ENCODE data around the gene MS4A18.

MS4A18 gene

DNA sequence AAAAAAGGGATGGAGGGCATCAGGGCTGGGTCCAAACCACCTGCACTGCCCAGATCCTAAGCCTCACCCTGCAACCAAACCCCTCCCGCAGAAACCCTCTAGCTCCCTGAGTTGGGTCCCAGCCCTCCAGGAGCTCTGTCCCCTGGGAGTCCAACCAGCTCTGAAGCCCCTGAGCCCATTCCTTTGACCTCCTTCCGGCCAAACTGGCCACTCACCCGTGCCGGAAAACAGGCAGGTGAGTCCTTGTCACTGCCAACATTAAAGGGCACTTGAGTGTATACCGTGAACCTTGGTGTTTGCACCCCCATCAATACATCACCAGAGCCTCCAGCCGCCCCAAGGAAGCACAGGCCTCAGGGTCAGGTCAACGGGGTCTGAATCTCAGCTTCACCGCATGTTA lies 43.7 kb downstream of the MS4A18 start:
- no peak for FAIRE-seq

DNA sequence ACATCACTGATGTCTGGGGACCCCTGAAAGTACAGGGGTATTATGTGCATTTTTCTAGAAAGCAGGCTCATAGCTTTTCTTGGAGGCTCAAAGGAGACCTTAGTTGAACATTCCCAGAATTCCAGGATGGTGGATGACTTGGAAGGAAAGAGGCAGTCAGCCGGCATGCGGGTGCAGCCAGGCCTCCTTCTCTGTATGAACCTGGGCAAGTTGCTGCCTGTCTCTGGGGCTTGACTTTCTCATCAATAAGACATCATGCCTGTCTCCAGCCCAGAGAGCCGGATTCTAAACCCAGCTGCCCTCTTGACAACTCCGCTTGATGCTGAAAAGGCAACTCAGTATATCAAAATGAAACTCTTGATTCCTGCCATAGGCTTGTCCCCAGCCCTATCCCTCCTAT lies 44.8 kb downstream of the MS4A18 start:
- no peak for FAIRE-seq

DNA sequence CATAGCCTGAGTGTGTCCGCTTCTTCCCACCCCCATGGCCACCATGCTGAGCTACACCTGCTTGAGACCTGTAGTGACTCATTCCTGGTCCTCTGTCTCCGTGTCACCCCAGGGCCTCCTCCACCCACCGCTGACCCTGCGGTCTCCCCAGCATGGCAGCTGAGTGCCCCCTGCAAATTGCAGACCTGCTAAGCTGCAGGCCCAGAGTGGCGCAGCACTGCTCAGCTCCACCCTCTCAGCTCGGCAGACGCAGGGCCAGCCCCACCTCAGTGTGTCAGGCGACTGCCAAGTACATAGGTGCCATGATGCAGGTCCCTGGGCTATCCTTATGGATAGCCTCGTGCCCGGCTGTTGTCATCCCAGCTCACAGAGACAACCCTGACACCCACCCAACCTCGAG lies 45.3 kb downstream of the MS4A18 start:
- no peak for FAIRE-seq

DNA sequence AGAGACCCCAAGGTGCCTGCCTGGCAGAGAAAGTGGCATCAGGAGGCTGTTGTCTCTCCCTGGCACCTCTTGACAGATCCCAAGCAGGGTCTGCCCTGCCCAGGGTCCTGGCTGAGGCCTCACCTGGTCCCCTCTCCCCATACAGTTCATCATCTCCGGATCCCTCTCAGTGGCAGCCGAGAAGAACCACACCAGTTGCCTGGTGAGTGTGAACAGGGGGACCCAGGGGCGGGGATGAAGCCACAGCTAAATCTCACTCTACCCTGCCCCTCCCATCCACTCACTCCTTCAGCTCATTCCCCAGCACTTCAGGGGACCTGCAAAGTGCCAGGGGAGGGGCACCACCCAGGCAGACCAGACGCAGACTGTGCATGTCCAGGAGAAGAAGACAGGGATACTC lies 46.6 kb downstream of the MS4A18 start:
- FAIRE-seq: no peak

DNA sequence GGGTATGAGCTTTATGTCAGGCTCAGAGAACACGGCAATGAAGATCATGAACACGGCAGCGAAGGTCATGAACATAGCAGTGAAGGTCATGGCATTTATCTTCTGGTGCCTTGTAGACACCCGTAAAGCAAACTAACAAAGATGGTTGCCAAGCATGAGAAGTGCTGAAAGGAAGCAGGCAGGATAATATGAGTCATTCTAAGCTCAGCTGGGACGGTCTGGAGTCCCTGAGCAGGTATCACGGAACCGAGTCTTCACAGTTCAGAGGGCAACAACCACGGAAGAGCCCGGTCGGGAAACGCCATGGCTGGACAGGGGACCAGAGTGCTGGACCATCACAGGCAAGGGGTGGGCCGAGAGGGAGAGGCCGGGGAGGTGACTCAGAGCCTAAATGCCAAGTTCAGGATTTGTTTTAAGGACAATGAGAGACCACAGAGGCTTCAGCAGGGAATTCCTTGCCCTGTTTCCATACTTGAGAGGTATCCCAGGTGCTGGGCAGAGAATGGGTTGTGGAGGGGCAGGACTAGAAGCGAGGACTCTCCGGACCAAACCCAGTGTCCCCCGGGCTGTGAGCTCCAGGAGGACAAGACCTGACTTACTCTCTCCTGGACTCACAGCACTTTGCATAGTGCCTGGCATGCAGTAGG lies 47.5 kb downstream of the MS4A18 start:
- no peak for FAIRE-seq

DNA sequence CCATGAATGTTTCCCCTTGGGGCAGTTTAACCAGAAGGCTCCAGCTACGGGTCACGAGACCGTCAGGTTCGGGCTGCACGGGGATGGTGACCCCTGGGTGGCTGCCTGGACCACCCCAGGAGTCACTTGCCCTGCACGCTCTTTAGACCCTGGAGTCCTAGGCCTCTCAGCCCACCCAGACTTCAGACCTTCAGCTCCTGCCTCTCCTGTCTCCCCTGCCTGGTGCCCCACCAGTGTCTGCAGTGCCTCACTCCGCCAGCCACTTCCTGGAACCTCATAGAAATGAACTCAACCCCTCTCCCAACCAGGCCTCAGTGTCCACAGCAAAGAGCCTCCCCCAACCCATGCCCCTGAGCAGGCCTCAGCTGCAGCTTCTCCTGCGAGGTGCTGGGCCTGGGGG lies 48.1 kb downstream of the MS4A18 start:
- no peak for FAIRE-seq

DNA sequence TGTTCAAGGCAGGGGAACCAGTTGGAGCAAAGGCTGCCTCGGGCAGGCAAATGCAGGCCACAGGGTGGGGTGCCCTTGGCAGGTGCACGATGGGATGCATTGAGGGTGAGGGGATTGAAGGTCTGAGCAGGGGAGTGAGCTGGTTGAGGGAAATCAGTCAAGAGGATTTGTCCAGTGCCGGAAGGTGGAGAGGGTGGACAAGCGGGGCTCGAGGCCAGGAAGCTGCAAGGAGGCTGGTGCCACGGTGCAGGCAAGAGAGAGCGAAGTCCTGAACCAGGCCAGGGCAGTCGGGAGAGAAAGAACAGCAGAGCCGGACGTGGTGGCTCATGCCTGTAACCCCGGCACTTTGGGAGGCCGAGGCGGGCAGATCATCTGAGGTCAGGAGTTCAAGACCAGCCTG lies 50.2 kb downstream of the MS4A18 start:
- FAIRE-seq: no peak

DNA sequence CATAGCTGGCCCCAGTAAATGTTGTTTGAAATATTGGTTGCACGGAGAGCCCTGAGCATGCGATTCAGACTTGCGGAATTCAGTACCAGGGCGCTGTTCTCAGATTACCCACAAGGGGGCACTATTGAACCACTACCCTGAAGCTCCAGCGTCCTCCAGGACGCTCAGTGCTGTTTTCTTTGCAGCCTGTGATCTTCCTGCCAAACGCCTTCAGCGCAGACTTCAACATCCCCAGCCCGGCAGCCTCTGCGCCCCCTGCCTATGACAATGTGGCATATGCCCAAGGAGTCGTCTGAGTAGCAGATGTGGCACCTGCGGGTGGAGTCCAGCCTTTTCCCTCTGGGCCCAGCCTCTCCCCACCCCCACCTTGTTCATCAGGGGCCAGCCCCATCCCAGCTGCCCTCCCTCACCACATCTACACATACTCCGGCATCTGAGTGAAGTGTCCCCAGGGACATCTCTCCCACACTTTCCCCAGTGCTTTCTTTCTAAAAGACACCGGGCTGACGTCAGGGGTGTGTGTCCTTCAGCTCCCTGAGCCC lies 51.0 kb downstream of the MS4A18 start:
- FAIRE-seq: no peak

DNA sequence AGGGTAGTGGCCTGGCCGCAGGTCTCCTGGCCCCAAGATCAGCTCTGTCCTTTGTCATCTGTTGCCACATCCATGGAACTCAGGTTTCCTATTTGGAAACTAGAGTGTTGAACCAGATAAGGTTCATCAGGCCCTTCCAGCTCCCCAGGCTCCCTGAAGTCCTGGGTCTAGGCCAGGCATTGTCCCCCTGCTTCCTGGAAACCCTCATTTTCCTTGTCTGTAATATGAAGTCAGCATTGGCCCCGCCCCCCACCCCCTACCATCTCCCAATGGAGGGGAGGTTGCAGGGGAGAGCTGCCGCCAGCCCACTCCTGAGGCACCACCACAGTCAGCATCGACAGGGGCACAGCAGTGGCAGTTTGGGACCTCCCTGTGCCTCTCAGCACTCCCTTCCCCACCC lies 51.6 kb downstream of the MS4A18 start:
- no peak for FAIRE-seq

DNA sequence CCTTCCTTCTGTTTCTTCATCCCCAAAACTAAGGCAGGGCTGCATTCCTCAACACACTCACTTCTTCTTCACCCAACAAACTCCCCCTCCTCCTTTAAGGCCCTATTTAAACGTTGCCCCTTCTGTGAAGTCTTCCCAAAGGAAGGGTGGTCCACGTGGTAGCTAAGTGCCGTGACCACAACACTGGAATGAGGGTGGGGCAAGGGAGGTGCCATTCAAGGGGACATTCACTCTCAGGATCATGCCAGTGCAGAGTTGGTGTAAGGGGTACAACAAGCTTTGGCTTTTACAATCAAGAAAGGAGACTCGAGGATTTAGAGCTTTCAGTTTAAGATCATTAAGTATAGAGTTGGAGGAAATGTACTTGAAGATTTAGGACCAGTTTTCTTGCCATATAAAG lies 52.6 kb downstream of the MS4A18 start:
- FAIRE-seq: no peak

DNA sequence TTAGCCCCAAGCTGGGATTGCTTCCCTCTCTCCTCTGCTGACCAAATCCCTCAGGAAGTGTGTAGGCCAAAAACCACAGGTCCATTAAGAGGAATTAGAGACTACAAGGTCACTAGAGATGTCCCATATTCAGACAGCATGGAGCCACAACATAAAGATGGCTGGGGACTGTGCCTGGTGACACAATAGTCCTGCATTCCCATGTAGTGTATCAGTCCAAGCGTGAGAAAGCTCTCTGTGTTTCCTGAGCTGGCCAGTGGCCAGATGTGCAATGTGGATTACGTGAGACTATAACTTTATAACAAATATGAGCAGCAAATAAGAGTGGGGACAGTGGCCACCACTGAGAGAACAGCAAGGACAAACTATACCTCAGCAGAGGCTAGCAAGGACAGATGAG lies 53.1 kb downstream of the MS4A18 start:
- FAIRE-seq: no peak

DNA sequence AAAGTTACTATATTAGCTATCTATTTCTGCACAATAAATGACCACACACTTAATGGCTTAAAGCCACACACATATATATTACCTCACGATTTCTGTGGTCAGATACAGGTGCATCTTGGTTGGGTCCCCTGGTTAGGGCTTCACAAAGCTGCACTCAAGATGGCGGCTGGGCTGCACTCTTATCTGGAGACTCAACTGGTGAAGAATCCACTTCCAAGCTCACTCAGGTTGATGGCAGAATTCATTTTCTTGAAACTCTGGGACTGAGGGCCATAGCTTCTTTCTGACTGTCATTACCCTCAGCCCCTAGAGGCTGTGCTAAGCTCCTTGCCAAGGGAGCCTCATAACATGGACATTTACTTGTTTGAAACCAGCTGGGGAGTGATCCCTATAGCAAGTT lies 55.5 kb downstream of the MS4A18 start:
- no peak for FAIRE-seq

DNA sequence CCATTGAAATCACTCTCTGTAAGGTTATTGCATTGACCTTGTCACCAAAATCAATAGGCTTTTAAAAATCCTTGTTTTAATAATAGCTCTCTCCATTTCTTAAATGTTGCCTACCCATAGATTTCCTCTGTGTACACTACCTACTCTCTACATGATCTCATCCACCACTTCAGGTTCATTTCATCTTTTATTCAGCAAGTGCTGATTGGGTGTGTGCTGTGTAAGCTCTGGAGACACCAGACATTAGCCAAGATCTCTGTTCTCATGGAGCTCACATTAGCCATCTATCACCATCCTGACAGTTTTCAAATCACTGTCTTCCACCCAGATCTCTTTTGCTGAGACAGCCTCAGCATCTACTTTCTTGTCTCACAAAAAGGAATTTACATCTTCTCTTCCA lies 56.3 kb downstream of the MS4A18 start:
- no peak for FAIRE-seq

DNA sequence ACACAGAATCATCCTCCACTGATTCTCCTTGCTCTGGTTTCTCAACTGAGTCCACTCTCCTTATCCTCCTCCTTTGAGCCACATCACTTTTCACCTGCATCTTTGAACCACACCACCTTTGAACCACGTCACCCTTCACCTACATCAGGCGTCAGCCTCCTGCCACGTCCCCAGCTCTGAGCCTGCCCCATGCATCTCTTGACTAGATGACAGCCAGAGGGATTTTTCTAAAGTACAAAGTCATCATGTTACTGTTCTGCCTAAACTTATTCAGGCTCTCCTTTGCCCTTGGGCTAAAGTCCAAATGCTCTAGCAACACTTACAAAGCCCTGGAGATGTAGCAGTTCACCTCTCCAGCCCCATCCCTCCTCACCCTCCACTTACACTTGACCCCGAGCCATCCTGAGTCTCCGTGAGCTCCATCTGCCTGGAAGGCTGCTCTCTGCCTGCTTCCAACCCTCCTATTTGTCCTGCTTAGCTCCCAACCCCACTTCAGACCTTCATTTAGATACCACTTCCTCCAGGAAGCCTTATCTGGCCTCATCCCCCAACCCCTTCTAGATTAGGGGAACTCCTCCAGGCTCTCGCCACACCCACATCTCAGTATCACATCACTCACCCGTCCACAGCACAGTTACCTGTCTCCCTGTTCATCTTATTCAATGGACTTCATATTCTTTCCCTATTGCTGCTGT lies 56.9 kb downstream of the MS4A18 start:
- FAIRE-seq: no peak

DNA sequence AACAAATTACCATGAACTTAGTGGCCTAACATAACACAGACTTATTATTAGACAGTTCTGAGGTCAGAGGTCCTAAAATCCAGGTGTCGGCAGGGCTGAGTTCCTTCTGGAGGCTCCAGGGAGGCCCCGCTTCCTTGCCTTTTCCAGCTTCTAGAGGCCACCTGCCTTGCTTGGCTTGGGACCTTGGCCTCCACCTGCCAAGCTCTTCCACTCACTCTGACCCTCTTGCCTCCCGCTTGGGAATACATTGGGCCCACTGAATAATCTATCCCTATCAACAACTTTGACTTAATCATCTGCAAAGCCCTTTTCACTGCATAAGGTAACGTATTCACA lies 57.4 kb downstream of the MS4A18 start:
- no peak for FAIRE-seq

DNA sequence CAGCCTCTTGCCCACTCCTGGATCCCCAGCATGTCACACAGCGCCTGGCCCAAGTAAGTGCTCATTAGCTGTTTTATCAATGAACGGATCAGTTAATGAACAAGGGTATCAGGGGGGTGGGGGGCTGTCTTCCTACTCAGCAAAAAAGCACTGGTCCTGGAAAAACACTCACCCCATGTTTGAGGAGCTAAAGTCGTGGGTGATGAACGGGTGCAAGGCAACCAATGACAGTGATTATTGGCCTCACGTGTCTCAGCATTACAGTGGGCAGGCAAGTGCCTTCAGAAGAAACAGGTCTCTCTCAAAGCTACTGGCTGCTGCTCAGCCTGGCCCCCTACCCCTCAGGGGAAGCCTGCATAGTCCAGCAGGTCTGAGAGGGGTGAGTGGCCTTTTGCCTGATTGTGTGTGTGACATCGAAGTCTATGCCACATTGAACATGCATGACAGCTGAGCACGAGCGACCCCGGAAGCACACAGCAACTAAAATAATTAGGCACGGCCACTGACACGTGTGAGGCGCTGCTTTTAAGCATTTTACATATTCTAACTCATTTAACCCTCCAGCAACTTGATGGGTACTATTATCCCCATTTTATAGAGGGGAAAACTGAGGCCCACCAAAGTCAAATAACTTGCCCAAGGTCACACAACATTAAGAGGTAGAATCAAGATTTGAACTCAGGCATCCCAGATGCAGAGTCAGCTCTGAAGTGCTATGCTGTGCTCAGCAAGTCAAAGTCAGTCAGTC lies 58.0 kb downstream of the MS4A18 start:
- no peak for FAIRE-seq

DNA sequence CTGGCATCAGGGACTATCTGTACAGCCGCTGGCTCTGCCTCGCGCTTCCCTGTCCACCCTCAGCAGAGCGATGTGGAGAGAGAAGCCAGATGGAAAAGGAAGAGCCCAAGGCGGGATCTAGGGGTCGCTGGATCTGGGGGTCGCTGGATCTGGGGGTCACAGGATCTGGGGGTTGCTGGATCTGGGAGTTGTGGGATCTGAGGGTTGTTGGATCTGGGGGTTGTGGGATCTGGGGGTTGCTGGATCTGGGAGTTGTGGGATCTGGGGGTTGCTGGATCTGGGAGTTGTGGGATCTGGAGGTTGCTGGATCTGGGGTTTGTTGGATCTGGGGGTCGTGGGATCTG lies 58.6 kb downstream of the MS4A18 start:
- FAIRE-seq: no peak

DNA sequence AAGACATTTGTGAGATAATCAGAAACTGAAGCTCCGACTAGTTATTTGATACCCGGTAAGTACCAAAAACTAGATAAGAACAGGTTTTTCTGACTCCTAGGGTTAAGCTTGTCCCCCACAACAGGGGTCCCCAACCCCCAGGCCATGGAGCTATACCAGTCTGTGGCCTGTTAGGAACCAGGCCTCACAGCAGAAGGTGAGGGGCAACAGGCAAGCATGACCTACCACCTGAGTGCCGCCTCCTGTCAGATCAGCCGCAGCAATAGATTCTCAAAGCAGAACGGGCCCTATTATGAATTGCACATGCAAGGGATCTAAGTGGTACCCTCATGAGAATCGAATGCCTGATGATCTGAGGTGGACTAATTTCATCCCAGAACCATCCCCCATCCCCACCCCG lies 59.4 kb downstream of the MS4A18 start:
- no peak for FAIRE-seq

DNA sequence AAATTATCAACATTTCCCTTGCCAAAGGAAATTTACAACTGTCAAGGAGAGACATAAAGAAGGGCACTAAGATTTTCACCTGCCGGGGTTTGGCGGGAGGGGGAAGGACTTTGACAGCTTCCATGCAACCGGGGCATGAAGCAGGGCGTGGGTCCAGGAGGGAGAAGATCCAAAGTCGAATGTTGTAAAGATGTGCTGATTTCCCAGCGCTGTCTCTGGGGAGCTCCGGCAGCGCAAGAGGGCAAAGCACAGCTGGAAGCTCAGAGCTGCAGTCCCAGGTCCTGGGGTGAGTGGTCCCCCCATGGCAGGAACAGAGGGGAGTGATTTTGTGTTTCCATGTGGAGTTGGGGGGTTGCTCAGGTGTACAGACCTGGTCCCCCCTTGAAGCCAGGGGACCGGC lies 60.6 kb downstream of the MS4A18 start, which contains the start of gene MS4A10:
Gene MS4A10, plus strand, starts transcription at position 198 of the 400 bp plus-strand sequence. CDS start 5,003 bp downstream, outside the sequence.
- FAIRE-seq: no peak

DNA sequence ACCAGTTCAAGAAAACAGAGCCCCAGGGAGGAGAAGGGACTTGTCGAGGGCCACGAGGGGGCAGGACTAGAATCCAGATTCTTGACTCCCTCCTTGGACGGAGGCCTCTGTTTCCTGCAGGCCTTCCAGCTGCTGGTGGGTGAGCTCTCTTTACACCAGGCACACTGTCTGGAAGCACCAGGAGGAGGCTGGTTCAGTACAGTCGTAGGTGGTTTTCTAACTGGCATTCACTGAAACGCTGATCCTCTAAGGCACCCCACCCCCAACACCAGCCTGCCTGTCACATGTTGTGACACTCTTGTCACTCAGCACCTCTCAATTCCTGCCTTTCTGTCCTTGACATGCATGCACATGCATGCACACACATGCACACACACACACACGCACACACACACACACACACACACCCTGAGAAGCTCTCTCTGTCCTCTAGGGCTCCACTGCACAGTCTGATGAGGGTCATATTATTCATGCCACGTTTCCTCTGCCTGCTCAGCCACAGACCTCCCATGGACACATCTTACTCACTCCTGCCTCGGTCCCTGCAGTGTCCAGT lies 61.4 kb downstream of the MS4A18 start:
- no peak for FAIRE-seq

DNA sequence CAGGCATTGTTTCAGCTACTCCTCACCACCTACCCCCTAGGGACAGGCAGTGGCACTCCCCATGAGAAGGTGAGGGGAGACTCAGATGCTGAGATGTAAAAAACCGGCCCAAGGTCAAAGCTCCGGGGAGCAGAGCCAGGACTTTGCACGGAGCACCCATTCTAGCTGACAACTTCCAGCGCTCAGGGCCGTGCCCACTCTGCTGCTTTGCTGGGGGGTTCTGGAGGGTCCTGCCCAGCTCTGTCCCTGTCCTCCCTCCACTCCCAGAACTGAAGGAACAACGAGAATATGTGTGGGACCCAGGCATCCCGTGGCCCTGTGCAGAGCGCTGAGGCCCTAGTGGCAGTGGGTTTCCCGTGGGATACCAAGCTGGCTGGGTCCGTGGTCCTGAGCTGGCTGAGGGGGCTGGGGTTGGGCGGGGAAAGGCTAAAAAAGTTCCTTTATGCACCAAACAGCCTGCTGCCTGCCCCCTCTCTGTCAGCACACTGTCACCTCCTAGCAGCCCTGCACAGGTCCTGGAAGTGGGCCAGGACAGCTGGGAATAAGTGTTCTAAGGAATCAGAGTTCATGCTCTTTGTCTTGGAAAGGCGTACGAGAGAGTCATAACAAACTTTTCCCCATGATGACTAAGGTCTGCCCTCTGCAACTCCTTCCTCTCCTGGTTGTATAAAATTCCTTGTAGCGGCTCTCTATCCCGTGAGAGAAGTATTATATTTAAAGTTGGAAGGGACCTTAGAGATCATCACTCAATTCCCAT lies 62.5 kb downstream of the MS4A18 start:
- no peak for FAIRE-seq

DNA sequence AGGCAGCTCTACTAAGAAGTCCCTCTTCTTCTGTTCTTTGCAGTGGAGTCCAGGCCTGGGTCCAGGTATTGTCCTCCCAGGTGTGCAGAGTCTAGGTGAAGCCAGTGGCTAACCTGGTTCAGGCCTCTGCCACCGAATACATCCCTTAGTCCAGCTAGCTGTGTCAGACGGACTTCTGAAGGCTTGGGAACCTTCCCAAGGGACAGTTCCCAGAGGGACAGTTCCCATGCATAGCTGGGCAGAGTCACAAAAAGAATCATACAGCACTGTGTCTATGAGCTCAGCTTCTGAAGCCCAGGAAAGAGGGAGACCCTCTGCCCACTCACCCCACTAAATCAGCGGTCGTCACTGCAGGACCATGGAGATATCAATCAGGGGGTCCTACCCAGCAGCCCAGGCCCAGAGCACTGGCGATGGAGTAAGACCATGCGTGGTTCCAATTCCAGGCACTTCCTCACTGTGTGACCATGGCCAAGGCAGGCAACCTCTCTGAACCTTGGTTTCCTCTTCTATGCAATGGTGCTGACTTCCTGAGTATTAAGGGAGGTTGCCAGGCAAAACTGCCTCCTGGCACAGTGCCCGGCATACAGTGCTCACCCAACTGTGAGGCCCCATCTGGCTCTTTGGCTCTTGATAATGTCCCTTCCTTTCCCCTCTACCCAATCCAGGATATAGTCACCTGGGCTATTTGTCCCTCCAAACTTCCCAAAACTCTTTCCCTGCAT lies 64.0 kb downstream of the MS4A18 start:
- FAIRE-seq: peak; percentile 30

Data from islet of Langerhans (tissue), 1 donor.